Kidney glomerular epithelial cell (primary cell): ENCODE results near the gene ELAVL4.

Experiments used
- DNase-seq: peaks from one replicate; lab custom pipeline; 2025; lab: John Stamatoyannopoulos, UW

ELAVL4 gene

GRCh38 chr1:50180367-50180766 lies 71.6 kb downstream of the ELAVL4 start:
- DNase-seq: no peak

GRCh38 chr1:50181027-50181663 lies 72.4 kb downstream of the ELAVL4 start:
- no peak for DNase-seq

GRCh38 chr1:50183378-50184133 lies 74.8 kb downstream of the ELAVL4 start:
- DNase-seq: no peak

GRCh38 chr1:50189369-50189768 lies 80.6 kb downstream of the ELAVL4 start:
- no peak for DNase-seq

- no peak for DNase-seq
Observed at GRCh38 chr1:50193002-50193401, 84.3 kb downstream of the ELAVL4 start.

- DNase-seq: no peak
Observed at GRCh38 chr1:50195205-50195604, 86.5 kb downstream of the ELAVL4 start.

- no peak for DNase-seq
Observed at GRCh38 chr1:50196081-50196480, 87.4 kb downstream of the ELAVL4 start.

GRCh38 chr1:50197216-50197615 lies 88.5 kb downstream of the ELAVL4 start:
- DNase-seq: no peak

- no peak for DNase-seq
Observed at GRCh38 chr1:50208315-50208714, 99.6 kb downstream of the ELAVL4 start.

- no peak for DNase-seq
Observed at GRCh38 chr1:50208756-50209155, 100.0 kb downstream of the ELAVL4 start.

GRCh38 chr1:50209749-50210148 lies 101.0 kb downstream of the ELAVL4 start:
- no peak for DNase-seq

- no peak for DNase-seq
Observed at GRCh38 chr1:50213505-50213904, 104.8 kb downstream of the ELAVL4 start.

GRCh38 chr1:50214717-50215116 lies 106.0 kb downstream of the ELAVL4 start:
- DNase-seq: no peak

- no peak for DNase-seq
Observed at GRCh38 chr1:50218344-50219120, 109.8 kb downstream of the ELAVL4 start.

- DNase-seq: no peak
Observed at GRCh38 chr1:50228871-50229384, 120.2 kb downstream of the ELAVL4 start.

- DNase-seq: no peak
Observed at GRCh38 chr1:50231209-50231608, 122.5 kb downstream of the ELAVL4 start.

- DNase-seq: no peak
Observed at GRCh38 chr1:50232336-50232735, 123.6 kb downstream of the ELAVL4 start.

- no peak for DNase-seq
Observed at GRCh38 chr1:50236656-50237055, 127.9 kb downstream of the ELAVL4 start.

- DNase-seq: no peak
Observed at GRCh38 chr1:50237056-50237455, 128.3 kb downstream of the ELAVL4 start.

- no peak for DNase-seq
Observed at GRCh38 chr1:50243939-50244338, 135.2 kb downstream of the ELAVL4 start.

GRCh38 chr1:50246869-50247268 lies 138.1 kb downstream of the ELAVL4 start:
- no peak for DNase-seq

- no peak for DNase-seq
Observed at GRCh38 chr1:50251702-50252101, 143.0 kb downstream of the ELAVL4 start.

GRCh38 chr1:50252196-50252595 lies 143.5 kb downstream of the ELAVL4 start:
- no peak for DNase-seq
